Endothelial cell of umbilical vein (primary cell): Measurements from ENCODE around the gene SCN4A.
"Not testable (repeated sequence)": the region's sequence is repeated elsewhere in the genome, so short reads cannot be mapped to it uniquely, and the experiment has no call there.

Source experiments
- CTCF ChIP-seq, 2 donors: IDR thresholded peaks; 1 replicate in 1 of 2; 2 replicates in 1 of 2; pipeline ENCODE4 v1.5.1; 2011; ENCODE audit warnings: low read length in 2 of 2, mild to moderate bottlenecking in 2 of 2, moderate library complexity in 2 of 2, control low read depth in 1 of 2, inconsistent platforms in 1 of 2, low read depth in 1 of 2; ENCODE audit not compliant: insufficient read depth in 1 of 2; ENCODE audit errors: extremely low read depth in 1 of 2
- EZH2 ChIP-seq: IDR thresholded peaks from 2 replicates; pipeline ENCODE4 v1.6.1; 2012; ENCODE audit warnings: borderline replicate concordance, low read depth, mild to moderate bottlenecking, moderate library complexity, low read length, inconsistent platforms; ENCODE audit not compliant: severe bottlenecking
- GATA2 ChIP-seq: IDR thresholded peaks from 2 replicates; pipeline ENCODE4 v1.7.0; 2011; ENCODE audit warnings: low read depth, mild to moderate bottlenecking, moderate library complexity, mixed read lengths, low read length; ENCODE audit not compliant: insufficient read length, insufficient read depth
- MAX ChIP-seq: IDR thresholded peaks from 2 replicates; pipeline ENCODE4 v1.6.1; 2011; ENCODE audit not compliant: insufficient read depth, insufficient read length
- MYC ChIP-seq: IDR thresholded peaks from one replicate; pipeline ENCODE4 v1.6.1; 2011; ENCODE audit warnings: mild to moderate bottlenecking, low read depth, low read length
- POLR2A ChIP-seq: IDR thresholded peaks from 2 replicates; pipeline ENCODE4 v1.6.1; 2012; ENCODE audit warnings: low read depth, mild to moderate bottlenecking, control low read depth, low read length
- POLR2AphosphoS5 ChIP-seq: IDR thresholded peaks from 2 replicates; pipeline ENCODE4 v1.6.1; 2012; ENCODE audit warnings: low read depth, mild to moderate bottlenecking, control low read depth, low read length, moderate library complexity; ENCODE audit not compliant: insufficient read depth

- not testable (repeated sequence) for TF ChIP-seq MAX; CTCF (IDR thresholded peaks at IDR 0.05; ENCODE audit: extremely low read depth in 1 of 2, insufficient read depth in 1 of 2, low read depth in 1 of 2, low read length in 2 of 2); POLR2A; GATA2; POLR2AphosphoS5; MYC; EZH2
Measured at GRCh38 chr17:63922402-63922801, 50.3 kb downstream of the SCN4A start.
